GM13977 (cell line): ENCODE measurements around the gene BBS4.

Source experiments
- DNase-seq: peaks from one replicate; pipeline ENCODE4 v3.0.0; 2012; ENCODE audit warnings: low spot score
- CTCF ChIP-seq: IDR thresholded peaks from 2 replicates; pipeline ENCODE4 v1.5.1; 2012; ENCODE audit warnings: mild to moderate bottlenecking, control low read depth; ENCODE audit not compliant: insufficient read depth; ENCODE audit errors: extremely low read depth, missing control alignments
- in situ Hi-C: fragments of 300-500 bp; cut with MboI; formaldehyde crosslinking; loops from one replicate; pipeline ENCODE4 v1.12.0; 2022; ENCODE audit warnings: low sequenced_read_pairs, low pct_unique_long_range_greater_than_20kb, mixed read lengths, inconsistent platforms; ENCODE audit not compliant: unreplicated experiment

Gene BBS4

GRCh38 chr15:72733941-72734738 lies 48.1 kb downstream of the BBS4 start:
- no peak for DNase-seq
- TF ChIP-seq CTCF: no peak
- in situ Hi-C loops: no loop called here

GRCh38 chr15:72735111-72735510 lies 49.1 kb downstream of the BBS4 start:
- no peak for TF ChIP-seq CTCF
- in situ Hi-C loops: no loop called here
- DNase-seq: no peak

- in situ Hi-C loops: no loop called here
- no peak for DNase-seq
- no peak for TF ChIP-seq CTCF
These were observed 51.1 kb downstream of the BBS4 start for GRCh38 chr15:72737061-72737460.

GRCh38 chr15:72737723-72738122 lies 51.7 kb downstream of the BBS4 start:
- no peak for TF ChIP-seq CTCF
- in situ Hi-C loops: no loop called here
- no peak for DNase-seq

GRCh38 chr15:72740219-72740618 lies 54.2 kb downstream of the BBS4 start:
- DNase-seq: peak; percentile 56
- in situ Hi-C loops: no loop called here
- no peak for TF ChIP-seq CTCF

GRCh38 chr15:72749700-72750099 lies 63.7 kb downstream of the BBS4 start:
- TF ChIP-seq CTCF: no peak
- no peak for DNase-seq
- in situ Hi-C loops: no loop called here
